A673 (cell line): ENCODE data around the gene MET. TPM values are rescaled to one million over a fixed set of nuclear protein-coding genes. Genes with fewer than 3 reads are reported as not detected.

Experiments used
- BruUV-seq: library from RNA; stranded (reverse); fragments of 400-500 nt; replicated peaks from 2 replicates; lab custom pipeline; 2021; lab: Mats Ljungman, UMichigan
- CTCF ChIA-PET: fragments of 300-600 bp; sonication (Branson Sonifier 250); formaldehyde crosslinking; loops from one replicate; lab custom pipeline; 2022; ENCODE audit warnings: antibody characterized with exemption; lab: Charles Lee
- POLR2A ChIA-PET: fragments of 300-600 bp; sonication (Branson Sonifier 250); formaldehyde crosslinking; loops from one replicate; lab custom pipeline; 2022; ENCODE audit warnings: antibody characterized with exemption; ENCODE audit not compliant: low non-redundant PET; lab: Charles Lee
- DNase-seq: peaks from one replicate; pipeline ENCODE4 v3.0.0-alpha.2; 2015; ENCODE audit warnings: low spot score
- H3K27ac ChIP-seq: fragments of 200-600 bp; sonication (generic); 2 replicates; pipeline ENCODE4 v1.5.1; 2016; ENCODE audit warnings: mixed run types, low read depth, mild to moderate bottlenecking, mixed read lengths, antibody characterized with exemption, low read length; ENCODE audit not compliant: poor library complexity, severe bottlenecking
- H3K27me3 ChIP-seq: fragments of 200-600 bp; sonication (generic); replicated peaks from 2 replicates; pipeline ENCODE4 v1.6.1; 2017; ENCODE audit warnings: mixed run types, low read depth, mild to moderate bottlenecking, mixed read lengths, antibody characterized with exemption, low read length; ENCODE audit not compliant: insufficient read depth, poor library complexity
- H3K36me3 ChIP-seq: fragments of 200-600 bp; sonication (generic); 2 replicates; pipeline ENCODE4 v1.6.1; 2016; ENCODE audit warnings: mixed run types, mild to moderate bottlenecking, mixed read lengths, antibody characterized with exemption, low read length; ENCODE audit not compliant: insufficient read depth, poor library complexity, severe bottlenecking
- H3K4me1 ChIP-seq: fragments of 200-600 bp; sonication (generic); 2 replicates; pipeline ENCODE4 v1.6.1; 2017; ENCODE audit warnings: mixed run types, mild to moderate bottlenecking, mixed read lengths, antibody characterized with exemption, low read length; ENCODE audit not compliant: insufficient read depth, poor library complexity, severe bottlenecking
- H3K4me3 ChIP-seq: fragments of 200-600 bp; sonication (generic); 2 replicates; pipeline ENCODE4 v1.5.1; 2016; ENCODE audit warnings: low read depth, mixed run types, mild to moderate bottlenecking, mixed read lengths, low read length; ENCODE audit not compliant: poor library complexity, severe bottlenecking
- H3K9me3 ChIP-seq: fragments of 200-600 bp; sonication (generic); 2 replicates; pipeline ENCODE4 v1.6.1; 2016; ENCODE audit warnings: mixed run types, low read depth, mild to moderate bottlenecking, mixed read lengths, antibody characterized with exemption, low read length; ENCODE audit not compliant: poor library complexity, severe bottlenecking
- CTCF ChIP-seq: fragments of 300-800, 200-600 bp; sonication (generic); conservative IDR thresholded peaks from 2 replicates; pipeline ENCODE4 v1.5.1; 2017; ENCODE audit warnings: low read depth, mild to moderate bottlenecking, antibody characterized with exemption, low read length, moderate library complexity, mixed read lengths
- EZH2 ChIP-seq: fragments of 200-600 bp; sonication (generic); IDR thresholded peaks from 2 replicates; pipeline ENCODE4 v1.6.1; 2017; ENCODE audit warnings: borderline replicate concordance, low read depth, mild to moderate bottlenecking, mixed read lengths, antibody characterized with exemption, low read length; ENCODE audit not compliant: poor library complexity, severe bottlenecking
- intact Hi-C: fragments of 100-400 bp; cut with micrococcal nuclease; formaldehyde crosslinking; loops from one replicate; pipeline ENCODE4 v1.10.0; 2022; ENCODE audit not compliant: unreplicated experiment
- total RNA-seq: library from RNA; stranded (reverse); gene quantifications from 2 replicates; pipeline ENCODE4 v1.2.3, GENCODE V29; 2021

The MET gene
- total RNA-seq, 1 experiment from 2014 or later, result 6.8 TPM

GRCh38 chr7:116696707-116697106, 24.7 kb downstream of the MET start:
- Histone ChIP-seq H3K9me3 (no peaks in the 10 kb centered on the region), H3K27me3 (no peaks in the 10 kb centered on the region), H3K4me3 (no peak overlapping the region), H3K36me3 (no peaks in the 10 kb centered on the region), H3K4me1 (no peaks in the 10 kb centered on the region), H3K27ac (no peak overlapping the region)
- no peak for DNase-seq
- ChIA-PET POLR2A (no interaction called here), CTCF (no interaction called here)
- TF ChIP-seq EZH2 (no peak), CTCF (no peak)
- intact Hi-C loops, result no loop called here
- no TSS peak for BruUV-seq

GRCh38 chr7:116697152-116697551, 25.2 kb downstream of the MET start:
- Histone ChIP-seq H3K4me1 (no peaks in the 10 kb centered on the region), H3K36me3 (no peaks in the 10 kb centered on the region), H3K27ac (no peak overlapping the region), H3K27me3 (no peaks in the 10 kb centered on the region), H3K9me3 (no peaks in the 10 kb centered on the region), H3K4me3 (no peak overlapping the region)
- CTCF ChIA-PET, result no interaction called here
- POLR2A ChIA-PET, result no interaction called here
- no TSS peak for BruUV-seq
- intact Hi-C loops, result no loop called here
- DNase-seq, result no peak
- TF ChIP-seq EZH2 (no peak), CTCF (no peak)

GRCh38 chr7:116697761-116698160, 25.8 kb downstream of the MET start:
- POLR2A ChIA-PET, result no interaction called here
- TF ChIP-seq CTCF (no peak), EZH2 (no peak)
- intact Hi-C loops, result no loop called here
- CTCF ChIA-PET, result no interaction called here
- Histone ChIP-seq H3K36me3 (no peaks in the 10 kb centered on the region), H3K27ac (no peak overlapping the region), H3K9me3 (no peaks in the 10 kb centered on the region), H3K4me3 (no peak overlapping the region), H3K27me3 (no peaks in the 10 kb centered on the region), H3K4me1 (no peaks in the 10 kb centered on the region)
- DNase-seq, result no peak
- no TSS peak for BruUV-seq
